ENCODE results near the gene DNM2.

- TF ChIP-seq CTCF (IDR thresholded peaks at IDR 0.05; ENCODE audit: insufficient read depth, low read depth, low read length) (no peak), EZH2 (IDR thresholded peaks at IDR 0.05; ENCODE audit: insufficient read depth, low read length) (no peak)
These were observed 87.3 kb downstream of the DNM2 start for GRCh38 chr19:10805065-10805757.

All from astrocyte (in vitro differentiated cells and primary cell).